Gastroesophageal sphincter (tissue), 4 donors: Measurements from ENCODE around the gene PMM1. TPM values are rescaled to one million over a fixed set of nuclear protein-coding genes. Genes with fewer than 3 reads are reported as not detected.

ENCODE experiments used
- ATAC-seq: fragments of 150-250 bp; one replicate; pipeline ENCODE4 v1.9.1; 2016; ENCODE audit warnings: mild to moderate bottlenecking, moderate library complexity
- H3K27ac ChIP-seq, 4 donors: fragments of 200-600 bp; sonication (generic) in 3 of 4; 1 replicate in 3 of 4; 2 replicates in 1 of 4; pipeline ENCODE4 v1.5.1; 2016 to 2019
- H3K27me3 ChIP-seq: fragments of 200-600 bp; sonication (generic); one replicate; pipeline ENCODE4 v1.5.1; 2019
- H3K36me3 ChIP-seq, 2 donors: fragments of 200-600 bp; sonication (generic); one replicate each; pipeline ENCODE4 v1.5.1; 2019; ENCODE audit warnings: control low read depth in 1 of 2
- H3K4me1 ChIP-seq, 3 donors: fragments of 200-600 bp; sonication (generic); 1 replicate in 2 of 3; 2 replicates in 1 of 3; pipeline ENCODE4 v1.5.1; 2016 to 2019; ENCODE audit warnings: control low read depth in 2 of 3
- H3K4me3 ChIP-seq, 2 donors: fragments of 200-600 bp; sonication (generic); one replicate each; pipeline ENCODE4 v1.5.1; 2019; ENCODE audit warnings: mild to moderate bottlenecking in 1 of 2, moderate library complexity in 1 of 2
- H3K9me3 ChIP-seq, 3 donors: fragments of 200-600 bp; sonication (generic); one replicate each; pipeline ENCODE4 v1.5.1; 2017 to 2019; ENCODE audit warnings: control low read depth in 2 of 3
- EP300 ChIP-seq: sonication (generic); formaldehyde crosslinking; IDR thresholded peaks from one replicate; pipeline ENCODE4 v1.6.1; 2017; ENCODE audit warnings: antibody characterized with exemption, mild to moderate bottlenecking
- POLR2A ChIP-seq, 2 donors: fragments of 450-650 bp; IDR thresholded peaks; one replicate each; pipeline ENCODE4 v1.6.1; 2017; ENCODE audit warnings: antibody characterized with exemption in 2 of 2, mild to moderate bottlenecking in 2 of 2, moderate library complexity in 1 of 2
- POLR2AphosphoS5 ChIP-seq: sonication (generic); formaldehyde crosslinking; IDR thresholded peaks from one replicate; pipeline ENCODE4 v1.6.1; 2017; ENCODE audit warnings: antibody characterized with exemption
- WGBS, 2 donors: methylation state at CpG; one replicate each; pipeline ENCODE4 v1.1.5; 2018; ENCODE audit warnings: low coverage in 1 of 2; 5-methylcytosine and 5-hydroxymethylcytosine counted together
- total RNA-seq, 4 donors: library from RNA; depleted of rRNA; stranded (reverse); fragments of >200 nt; gene quantifications; one replicate each; pipeline ENCODE4 v1.1.0, GENCODE V29; 2016
- TF ChIP-seq, protein P1 (sequence below), 4 experiments: fragments of 200-600 bp in 2 of 4; fragments of 450-650 bp in 2 of 4; sonication (generic) in 1 of 4; IDR thresholded peaks; one replicate each; pipeline ENCODE4 v1.5.1; 2017 to 2019; ENCODE audit warnings: antibody characterized with exemption in 4 of 4, mild to moderate bottlenecking in 2 of 4, moderate library complexity in 2 of 4

Gene PMM1
- total RNA-seq, 4 donors from 2014 or later, result 32.7 to 42.5 (median 37.1) TPM

DNA sequence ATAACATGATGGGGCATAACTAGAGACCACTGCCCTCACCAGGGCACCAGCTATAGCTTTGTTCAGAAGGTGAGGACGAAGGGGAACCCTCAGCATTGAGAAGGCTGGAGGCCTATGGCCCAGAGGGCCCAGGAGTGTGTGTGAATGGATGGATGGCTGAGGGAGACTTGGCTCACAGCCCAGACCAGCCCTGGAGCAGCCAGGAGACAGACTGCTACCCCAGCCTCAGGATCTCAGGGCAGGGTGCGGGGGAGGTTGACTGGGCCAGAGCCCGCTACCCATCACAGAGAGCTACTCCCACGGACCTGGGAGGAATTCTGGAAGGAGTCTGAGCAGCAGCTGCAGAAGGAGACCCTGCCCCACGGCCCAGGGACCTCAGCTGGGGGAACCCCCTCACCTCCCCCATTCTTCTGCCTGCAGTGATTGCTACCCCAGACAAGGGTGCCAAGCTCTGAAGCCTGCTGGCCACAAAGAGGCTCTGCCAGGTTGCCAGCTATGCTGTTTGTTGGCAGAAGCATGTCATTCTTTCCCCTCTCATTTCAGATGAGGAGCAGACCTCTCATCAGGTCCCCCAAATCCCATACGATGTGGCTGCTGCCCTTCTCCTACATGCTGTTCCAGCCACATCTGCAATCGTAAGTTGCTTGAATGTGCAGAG is 34.2 kb downstream of the PMM1 start:
- no peak for ATAC-seq
- Histone ChIP-seq H3K36me3 (no peaks in the 10 kb centered on the region), H3K4me1 (peaks cover 0 to 34% (median 15%) of the 10 kb centered on the region in 3 donors), H3K27ac (no peak overlapping the region), H3K9me3 (no peaks in the 10 kb centered on the region), H3K27me3 (no peaks in the 10 kb centered on the region), H3K4me3 (no peak overlapping the region)
- WGBS, 2 donors, result 10 to 58% methylated on average over 2 to 3 of the region's 7 CpGs
- TF ChIP-seq POLR2AphosphoS5 (no peak), EP300 (no peak), POLR2A (IDR thresholded peaks at IDR 0.05) (no peak)
- TF ChIP-seq, protein P1, sequence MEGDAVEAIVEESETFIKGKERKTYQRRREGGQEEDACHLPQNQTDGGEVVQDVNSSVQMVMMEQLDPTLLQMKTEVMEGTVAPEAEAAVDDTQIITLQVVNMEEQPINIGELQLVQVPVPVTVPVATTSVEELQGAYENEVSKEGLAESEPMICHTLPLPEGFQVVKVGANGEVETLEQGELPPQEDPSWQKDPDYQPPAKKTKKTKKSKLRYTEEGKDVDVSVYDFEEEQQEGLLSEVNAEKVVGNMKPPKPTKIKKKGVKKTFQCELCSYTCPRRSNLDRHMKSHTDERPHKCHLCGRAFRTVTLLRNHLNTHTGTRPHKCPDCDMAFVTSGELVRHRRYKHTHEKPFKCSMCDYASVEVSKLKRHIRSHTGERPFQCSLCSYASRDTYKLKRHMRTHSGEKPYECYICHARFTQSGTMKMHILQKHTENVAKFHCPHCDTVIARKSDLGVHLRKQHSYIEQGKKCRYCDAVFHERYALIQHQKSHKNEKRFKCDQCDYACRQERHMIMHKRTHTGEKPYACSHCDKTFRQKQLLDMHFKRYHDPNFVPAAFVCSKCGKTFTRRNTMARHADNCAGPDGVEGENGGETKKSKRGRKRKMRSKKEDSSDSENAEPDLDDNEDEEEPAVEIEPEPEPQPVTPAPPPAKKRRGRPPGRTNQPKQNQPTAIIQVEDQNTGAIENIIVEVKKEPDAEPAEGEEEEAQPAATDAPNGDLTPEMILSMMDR (IDR thresholded peaks at IDR 0.05), result no peak

DNA sequence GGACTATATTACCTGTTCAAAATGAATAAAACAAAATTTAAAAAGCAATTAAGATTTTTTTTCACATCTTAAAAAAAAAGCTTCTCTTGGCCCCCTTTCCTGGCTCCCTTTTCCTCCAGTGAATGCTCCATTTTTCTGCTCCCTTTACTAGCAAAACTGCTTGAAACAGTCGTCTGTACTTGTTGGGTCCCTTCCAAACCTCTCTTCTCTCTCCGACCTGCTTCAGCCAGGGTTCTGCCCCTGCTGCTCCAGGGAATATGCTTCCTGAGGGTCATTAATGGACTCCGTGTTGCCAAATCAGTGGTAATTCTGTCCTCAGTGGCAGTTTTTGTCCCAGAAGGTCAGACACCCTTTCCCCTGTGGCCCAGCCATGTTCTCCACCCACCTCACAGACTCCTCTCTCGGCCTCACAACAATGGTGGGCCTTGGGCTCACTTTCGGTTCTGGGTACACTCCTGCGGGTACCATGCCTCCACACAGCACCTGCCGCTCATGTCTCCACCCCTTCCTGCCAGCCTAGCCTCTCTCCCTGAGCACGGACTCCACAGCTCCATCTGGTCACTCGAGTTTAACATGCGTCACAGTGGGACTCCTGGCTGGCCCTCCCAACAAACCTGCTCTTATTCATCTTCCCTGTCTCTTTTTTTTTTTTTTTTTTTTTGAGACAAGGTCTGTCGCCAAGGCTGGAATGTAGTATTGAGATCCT is 37.6 kb downstream of the PMM1 start:
- TF ChIP-seq POLR2A (IDR thresholded peaks at IDR 0.05) (no peak), POLR2AphosphoS5 (no peak), EP300 (no peak)
- TF ChIP-seq, protein P1 (IDR thresholded peaks at IDR 0.05), result no peak
- WGBS, 2 donors, result 64 to 84% methylated on average over 5 to 10 of the region's 11 CpGs

DNA sequence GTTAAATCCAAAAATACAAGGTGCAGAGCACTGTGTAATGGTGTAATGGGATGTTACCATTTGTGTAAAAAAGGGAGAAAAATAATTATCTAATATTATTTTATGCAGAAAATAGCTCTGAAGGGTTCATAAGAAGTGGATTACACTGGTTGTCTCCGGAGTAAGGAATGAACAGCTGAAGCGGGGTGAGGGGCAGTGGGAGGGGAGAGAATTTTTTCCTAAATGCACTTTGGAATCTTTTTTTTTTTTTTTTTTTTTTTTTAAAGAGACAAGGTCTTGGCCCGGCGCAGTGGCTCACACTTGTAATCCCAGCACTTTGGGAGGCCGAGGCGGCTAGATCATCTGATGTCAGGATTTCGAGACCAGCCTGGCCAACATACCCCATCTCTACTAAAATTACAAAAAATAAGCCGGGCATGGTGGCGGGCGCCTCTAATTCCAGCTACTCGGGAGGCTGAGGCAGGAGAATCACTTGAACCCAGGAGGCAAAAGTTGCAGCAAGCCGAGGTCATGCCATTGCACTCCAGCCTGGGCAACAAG is 38.6 kb downstream of the PMM1 start:
- no peak for ATAC-seq
- Histone ChIP-seq H3K27me3 (no peaks in the 10 kb centered on the region), H3K36me3 (no peaks in the 10 kb centered on the region), H3K4me1 (no peaks in the 10 kb centered on the region), H3K9me3 (no peaks in the 10 kb centered on the region), H3K4me3 (no peak overlapping the region), H3K27ac (no peak overlapping the region)
- TF ChIP-seq, protein P1 (IDR thresholded peaks at IDR 0.05), result no peak
- TF ChIP-seq POLR2AphosphoS5, result no peak
- TF ChIP-seq POLR2A (IDR thresholded peaks at IDR 0.05), result no peak
- no peak for TF ChIP-seq EP300
- 50 to 52% methylated on average over 4 to 5 of the region's 12 CpGs for WGBS, 2 donors

More for the DNA sequence above, 37.6 kb downstream of the PMM1 start:
- H3K9me3 ChIP-seq, result no peaks in the 10 kb centered on the region
- no peak overlapping the region for H3K27ac ChIP-seq
- H3K36me3 ChIP-seq, result no peaks in the 10 kb centered on the region
- ATAC-seq, result no peak
- peaks cover 0 to 8% (median 4%) of the 10 kb centered on the region in 3 donors for H3K4me1 ChIP-seq
- H3K4me3 ChIP-seq, result no peak overlapping the region
- H3K27me3 ChIP-seq, result no peaks in the 10 kb centered on the region

DNA sequence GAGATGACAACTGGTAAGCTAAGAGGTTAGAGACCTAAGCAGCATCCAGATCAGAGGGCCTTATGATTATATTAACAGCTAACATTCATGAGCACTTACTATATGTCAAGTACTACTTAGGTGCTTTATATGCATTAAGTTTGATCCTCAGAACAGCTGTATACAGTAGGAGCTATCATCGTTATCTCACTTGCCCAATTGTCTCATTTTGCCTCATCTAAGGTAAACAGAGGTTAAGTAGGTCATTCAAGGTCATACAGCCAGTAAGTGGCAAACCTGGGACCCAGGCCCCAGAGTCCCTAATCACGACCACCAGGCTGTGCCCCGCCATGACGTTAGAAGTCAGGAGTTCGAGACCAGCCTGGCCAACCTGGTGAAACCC is 40.8 kb downstream of the PMM1 start:
- Histone ChIP-seq H3K27ac (no peak overlapping the region), H3K27me3 (no peaks in the 10 kb centered on the region), H3K4me1 (peaks cover 0 to 12% (median 6%) of the 10 kb centered on the region in 3 donors), H3K36me3 (no peaks in the 10 kb centered on the region), H3K4me3 (no peak overlapping the region), H3K9me3 (no peaks in the 10 kb centered on the region)
- 76% methylated on average over 4 of the region's 5 CpGs; no CpG with 5 or more reads in 1 of the 2 donors for WGBS, 2 donors
- TF ChIP-seq EP300 (no peak), POLR2A (IDR thresholded peaks at IDR 0.05) (no peak), POLR2AphosphoS5 (no peak)
- TF ChIP-seq, protein P1 (IDR thresholded peaks at IDR 0.05), result no peak
- no peak for ATAC-seq
